ENCODE data around the gene LASP1.

DNA sequence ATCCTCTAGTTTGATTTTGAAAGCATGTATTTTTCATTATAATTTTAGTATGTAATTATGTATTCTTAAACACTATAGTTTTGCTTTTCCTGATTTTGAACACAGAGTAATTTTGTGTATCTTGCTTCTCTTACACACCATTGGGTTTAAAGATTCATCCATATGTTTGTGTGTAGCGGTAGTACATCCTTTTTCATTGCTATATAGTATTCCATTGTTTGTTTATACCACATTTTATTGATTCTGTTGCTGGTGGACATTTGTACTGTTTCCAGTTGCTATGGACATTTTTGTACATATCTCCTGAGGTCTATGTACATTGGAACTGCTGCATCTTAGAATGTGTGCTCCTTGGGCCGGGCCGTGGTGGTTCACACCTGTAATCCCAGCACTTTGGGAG lies 35.0 kb downstream of the LASP1 start:
- TF ChIP-seq, protein P1, sequence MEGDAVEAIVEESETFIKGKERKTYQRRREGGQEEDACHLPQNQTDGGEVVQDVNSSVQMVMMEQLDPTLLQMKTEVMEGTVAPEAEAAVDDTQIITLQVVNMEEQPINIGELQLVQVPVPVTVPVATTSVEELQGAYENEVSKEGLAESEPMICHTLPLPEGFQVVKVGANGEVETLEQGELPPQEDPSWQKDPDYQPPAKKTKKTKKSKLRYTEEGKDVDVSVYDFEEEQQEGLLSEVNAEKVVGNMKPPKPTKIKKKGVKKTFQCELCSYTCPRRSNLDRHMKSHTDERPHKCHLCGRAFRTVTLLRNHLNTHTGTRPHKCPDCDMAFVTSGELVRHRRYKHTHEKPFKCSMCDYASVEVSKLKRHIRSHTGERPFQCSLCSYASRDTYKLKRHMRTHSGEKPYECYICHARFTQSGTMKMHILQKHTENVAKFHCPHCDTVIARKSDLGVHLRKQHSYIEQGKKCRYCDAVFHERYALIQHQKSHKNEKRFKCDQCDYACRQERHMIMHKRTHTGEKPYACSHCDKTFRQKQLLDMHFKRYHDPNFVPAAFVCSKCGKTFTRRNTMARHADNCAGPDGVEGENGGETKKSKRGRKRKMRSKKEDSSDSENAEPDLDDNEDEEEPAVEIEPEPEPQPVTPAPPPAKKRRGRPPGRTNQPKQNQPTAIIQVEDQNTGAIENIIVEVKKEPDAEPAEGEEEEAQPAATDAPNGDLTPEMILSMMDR (conservative IDR thresholded peaks at IDR 0.05; ENCODE audit: low read depth in 2 of 2) = no peak
- TF ChIP-seq, protein P2, sequence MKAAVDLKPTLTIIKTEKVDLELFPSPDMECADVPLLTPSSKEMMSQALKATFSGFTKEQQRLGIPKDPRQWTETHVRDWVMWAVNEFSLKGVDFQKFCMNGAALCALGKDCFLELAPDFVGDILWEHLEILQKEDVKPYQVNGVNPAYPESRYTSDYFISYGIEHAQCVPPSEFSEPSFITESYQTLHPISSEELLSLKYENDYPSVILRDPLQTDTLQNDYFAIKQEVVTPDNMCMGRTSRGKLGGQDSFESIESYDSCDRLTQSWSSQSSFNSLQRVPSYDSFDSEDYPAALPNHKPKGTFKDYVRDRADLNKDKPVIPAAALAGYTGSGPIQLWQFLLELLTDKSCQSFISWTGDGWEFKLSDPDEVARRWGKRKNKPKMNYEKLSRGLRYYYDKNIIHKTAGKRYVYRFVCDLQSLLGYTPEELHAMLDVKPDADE (IDR thresholded peaks at IDR 0.05) = no peak
- no peak for TF ChIP-seq ZNF331 (CRISPR knock-in tag; IDR thresholded peaks at IDR 0.05; ENCODE audit: low read depth)
- no peak for TF ChIP-seq EZH2 (IDR thresholded peaks at IDR 0.05; ENCODE audit: low read depth, unreplicated experiment)
- no peak for TF ChIP-seq EZH2phosphoT487 (IDR thresholded peaks at IDR 0.05; ENCODE audit: unreplicated experiment)
- no peak for TF ChIP-seq JUNB (IDR thresholded peaks at IDR 0.05; ENCODE audit: unreplicated experiment)
- no peak for TF ChIP-seq POLR2AphosphoS5 (IDR thresholded peaks at IDR 0.05; ENCODE audit: low read depth)
- no peak for TF ChIP-seq ZNF114 (CRISPR knock-in tag; IDR thresholded peaks at IDR 0.05)
- TF ChIP-seq, protein P3, sequence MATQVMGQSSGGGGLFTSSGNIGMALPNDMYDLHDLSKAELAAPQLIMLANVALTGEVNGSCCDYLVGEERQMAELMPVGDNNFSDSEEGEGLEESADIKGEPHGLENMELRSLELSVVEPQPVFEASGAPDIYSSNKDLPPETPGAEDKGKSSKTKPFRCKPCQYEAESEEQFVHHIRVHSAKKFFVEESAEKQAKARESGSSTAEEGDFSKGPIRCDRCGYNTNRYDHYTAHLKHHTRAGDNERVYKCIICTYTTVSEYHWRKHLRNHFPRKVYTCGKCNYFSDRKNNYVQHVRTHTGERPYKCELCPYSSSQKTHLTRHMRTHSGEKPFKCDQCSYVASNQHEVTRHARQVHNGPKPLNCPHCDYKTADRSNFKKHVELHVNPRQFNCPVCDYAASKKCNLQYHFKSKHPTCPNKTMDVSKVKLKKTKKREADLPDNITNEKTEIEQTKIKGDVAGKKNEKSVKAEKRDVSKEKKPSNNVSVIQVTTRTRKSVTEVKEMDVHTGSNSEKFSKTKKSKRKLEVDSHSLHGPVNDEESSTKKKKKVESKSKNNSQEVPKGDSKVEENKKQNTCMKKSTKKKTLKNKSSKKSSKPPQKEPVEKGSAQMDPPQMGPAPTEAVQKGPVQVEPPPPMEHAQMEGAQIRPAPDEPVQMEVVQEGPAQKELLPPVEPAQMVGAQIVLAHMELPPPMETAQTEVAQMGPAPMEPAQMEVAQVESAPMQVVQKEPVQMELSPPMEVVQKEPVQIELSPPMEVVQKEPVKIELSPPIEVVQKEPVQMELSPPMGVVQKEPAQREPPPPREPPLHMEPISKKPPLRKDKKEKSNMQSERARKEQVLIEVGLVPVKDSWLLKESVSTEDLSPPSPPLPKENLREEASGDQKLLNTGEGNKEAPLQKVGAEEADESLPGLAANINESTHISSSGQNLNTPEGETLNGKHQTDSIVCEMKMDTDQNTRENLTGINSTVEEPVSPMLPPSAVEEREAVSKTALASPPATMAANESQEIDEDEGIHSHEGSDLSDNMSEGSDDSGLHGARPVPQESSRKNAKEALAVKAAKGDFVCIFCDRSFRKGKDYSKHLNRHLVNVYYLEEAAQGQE (IDR thresholded peaks at IDR 0.05; ENCODE audit: unreplicated experiment) = no peak
- no peak for TF ChIP-seq NANOG (IDR thresholded peaks at IDR 0.05; ENCODE audit: borderline replicate concordance)
- TF ChIP-seq, protein P4, sequence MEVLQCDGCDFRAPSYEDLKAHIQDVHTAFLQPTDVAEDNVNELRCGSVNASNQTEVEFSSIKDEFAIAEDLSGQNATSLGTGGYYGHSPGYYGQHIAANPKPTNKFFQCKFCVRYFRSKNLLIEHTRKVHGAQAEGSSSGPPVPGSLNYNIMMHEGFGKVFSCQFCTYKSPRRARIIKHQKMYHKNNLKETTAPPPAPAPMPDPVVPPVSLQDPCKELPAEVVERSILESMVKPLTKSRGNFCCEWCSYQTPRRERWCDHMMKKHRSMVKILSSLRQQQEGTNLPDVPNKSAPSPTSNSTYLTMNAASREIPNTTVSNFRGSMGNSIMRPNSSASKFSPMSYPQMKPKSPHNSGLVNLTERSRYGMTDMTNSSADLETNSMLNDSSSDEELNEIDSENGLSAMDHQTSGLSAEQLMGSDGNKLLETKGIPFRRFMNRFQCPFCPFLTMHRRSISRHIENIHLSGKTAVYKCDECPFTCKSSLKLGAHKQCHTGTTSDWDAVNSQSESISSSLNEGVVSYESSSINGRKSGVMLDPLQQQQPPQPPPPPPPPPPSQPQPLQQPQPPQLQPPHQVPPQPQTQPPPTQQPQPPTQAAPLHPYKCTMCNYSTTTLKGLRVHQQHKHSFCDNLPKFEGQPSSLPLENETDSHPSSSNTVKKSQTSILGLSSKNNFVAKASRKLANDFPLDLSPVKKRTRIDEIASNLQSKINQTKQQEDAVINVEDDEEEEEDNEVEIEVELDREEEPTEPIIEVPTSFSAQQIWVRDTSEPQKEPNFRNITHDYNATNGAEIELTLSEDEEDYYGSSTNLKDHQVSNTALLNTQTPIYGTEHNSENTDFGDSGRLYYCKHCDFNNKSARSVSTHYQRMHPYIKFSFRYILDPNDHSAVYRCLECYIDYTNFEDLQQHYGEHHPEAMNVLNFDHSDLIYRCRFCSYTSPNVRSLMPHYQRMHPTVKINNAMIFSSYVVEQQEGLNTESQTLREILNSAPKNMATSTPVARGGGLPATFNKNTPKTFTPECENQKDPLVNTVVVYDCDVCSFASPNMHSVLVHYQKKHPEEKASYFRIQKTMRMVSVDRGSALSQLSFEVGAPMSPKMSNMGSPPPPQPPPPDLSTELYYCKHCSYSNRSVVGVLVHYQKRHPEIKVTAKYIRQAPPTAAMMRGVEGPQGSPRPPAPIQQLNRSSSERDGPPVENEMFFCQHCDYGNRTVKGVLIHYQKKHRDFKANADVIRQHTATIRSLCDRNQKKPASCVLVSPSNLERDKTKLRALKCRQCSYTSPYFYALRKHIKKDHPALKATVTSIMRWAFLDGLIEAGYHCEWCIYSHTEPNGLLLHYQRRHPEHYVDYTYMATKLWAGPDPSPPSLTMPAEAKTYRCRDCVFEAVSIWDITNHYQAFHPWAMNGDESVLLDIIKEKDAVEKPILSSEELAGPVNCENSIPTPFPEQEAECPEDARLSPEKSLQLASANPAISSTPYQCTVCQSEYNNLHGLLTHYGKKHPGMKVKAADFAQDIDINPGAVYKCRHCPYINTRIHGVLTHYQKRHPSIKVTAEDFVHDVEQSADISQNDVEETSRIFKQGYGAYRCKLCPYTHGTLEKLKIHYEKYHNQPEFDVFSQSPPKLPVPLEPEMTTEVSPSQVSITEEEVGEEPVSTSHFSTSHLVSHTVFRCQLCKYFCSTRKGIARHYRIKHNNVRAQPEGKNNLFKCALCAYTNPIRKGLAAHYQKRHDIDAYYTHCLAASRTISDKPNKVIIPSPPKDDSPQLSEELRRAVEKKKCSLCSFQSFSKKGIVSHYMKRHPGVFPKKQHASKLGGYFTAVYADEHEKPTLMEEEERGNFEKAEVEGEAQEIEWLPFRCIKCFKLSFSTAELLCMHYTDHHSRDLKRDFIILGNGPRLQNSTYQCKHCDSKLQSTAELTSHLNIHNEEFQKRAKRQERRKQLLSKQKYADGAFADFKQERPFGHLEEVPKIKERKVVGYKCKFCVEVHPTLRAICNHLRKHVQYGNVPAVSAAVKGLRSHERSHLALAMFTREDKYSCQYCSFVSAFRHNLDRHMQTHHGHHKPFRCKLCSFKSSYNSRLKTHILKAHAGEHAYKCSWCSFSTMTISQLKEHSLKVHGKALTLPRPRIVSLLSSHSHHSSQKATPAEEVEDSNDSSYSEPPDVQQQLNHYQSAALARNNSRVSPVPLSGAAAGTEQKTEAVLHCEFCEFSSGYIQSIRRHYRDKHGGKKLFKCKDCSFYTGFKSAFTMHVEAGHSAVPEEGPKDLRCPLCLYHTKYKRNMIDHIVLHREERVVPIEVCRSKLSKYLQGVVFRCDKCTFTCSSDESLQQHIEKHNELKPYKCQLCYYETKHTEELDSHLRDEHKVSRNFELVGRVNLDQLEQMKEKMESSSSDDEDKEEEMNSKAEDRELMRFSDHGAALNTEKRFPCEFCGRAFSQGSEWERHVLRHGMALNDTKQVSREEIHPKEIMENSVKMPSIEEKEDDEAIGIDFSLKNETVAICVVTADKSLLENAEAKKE (CRISPR knock-in tag; IDR thresholded peaks at IDR 0.05) = no peak
- TF ChIP-seq STAT1 (IDR thresholded peaks at IDR 0.05; ENCODE audit: unreplicated experiment) = no peak

Data from GM23338 (cell line).